ENCODE measurements around the gene TLL1.

DNA sequence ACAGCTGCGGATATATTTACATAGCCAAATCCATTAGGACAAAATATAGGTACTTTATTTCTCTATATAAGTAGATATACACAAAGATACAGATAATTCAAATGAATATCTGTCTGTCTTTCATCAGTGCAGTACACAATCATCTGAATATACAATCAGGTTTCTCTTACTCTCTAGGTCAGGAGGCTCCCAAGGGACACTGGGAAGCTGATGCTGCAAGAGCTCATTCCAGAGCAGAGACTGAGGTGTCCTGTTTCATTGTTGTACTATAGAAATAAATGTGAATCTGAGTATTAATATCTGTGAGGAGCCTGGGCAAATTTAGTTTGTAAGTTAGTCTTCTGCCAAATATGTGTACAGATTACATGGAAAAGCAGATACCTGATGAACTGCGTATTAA, 4.2 kb downstream of the TLL1 start:
- TF ChIP-seq CTCF (IDR thresholded peaks at IDR 0.05) (no peak), POLR2A (IDR thresholded peaks at IDR 0.05) (no peak), EP300 (IDR thresholded peaks at IDR 0.05) (no peak), POLR2AphosphoS5 (IDR thresholded peaks at IDR 0.05) (no peak)
